Sigmoid colon (tissue), 4 donors: ENCODE data around the gene PTGR3.

Source experiments
- EP300 ChIP-seq, 4 donors: sonication (generic); formaldehyde crosslinking; IDR thresholded peaks; one replicate each; pipeline ENCODE4 v1.6.1; 2017; ENCODE audit warnings: antibody characterized with exemption in 4 of 4
- POLR2A ChIP-seq, 2 donors: fragments of 450-650 bp; IDR thresholded peaks; one replicate each; pipeline ENCODE4 v1.6.1; 2016; ENCODE audit warnings: antibody characterized with exemption in 2 of 2, mild to moderate bottlenecking in 2 of 2, moderate library complexity in 2 of 2
- POLR2AphosphoS5 ChIP-seq, 4 donors: sonication (generic); formaldehyde crosslinking; IDR thresholded peaks; one replicate each; pipeline ENCODE4 v1.6.1; 2017; ENCODE audit warnings: antibody characterized with exemption in 4 of 4
- TF ChIP-seq, protein P1 (sequence below), 4 experiments: fragments of 450-650 bp in 3 of 4; fragments of 200-600 bp in 1 of 4; IDR thresholded peaks; one replicate each; pipeline ENCODE4 v1.5.1; 2016 to 2019; ENCODE audit warnings: antibody characterized with exemption in 4 of 4, mild to moderate bottlenecking in 3 of 4, moderate library complexity in 2 of 4

DNA sequence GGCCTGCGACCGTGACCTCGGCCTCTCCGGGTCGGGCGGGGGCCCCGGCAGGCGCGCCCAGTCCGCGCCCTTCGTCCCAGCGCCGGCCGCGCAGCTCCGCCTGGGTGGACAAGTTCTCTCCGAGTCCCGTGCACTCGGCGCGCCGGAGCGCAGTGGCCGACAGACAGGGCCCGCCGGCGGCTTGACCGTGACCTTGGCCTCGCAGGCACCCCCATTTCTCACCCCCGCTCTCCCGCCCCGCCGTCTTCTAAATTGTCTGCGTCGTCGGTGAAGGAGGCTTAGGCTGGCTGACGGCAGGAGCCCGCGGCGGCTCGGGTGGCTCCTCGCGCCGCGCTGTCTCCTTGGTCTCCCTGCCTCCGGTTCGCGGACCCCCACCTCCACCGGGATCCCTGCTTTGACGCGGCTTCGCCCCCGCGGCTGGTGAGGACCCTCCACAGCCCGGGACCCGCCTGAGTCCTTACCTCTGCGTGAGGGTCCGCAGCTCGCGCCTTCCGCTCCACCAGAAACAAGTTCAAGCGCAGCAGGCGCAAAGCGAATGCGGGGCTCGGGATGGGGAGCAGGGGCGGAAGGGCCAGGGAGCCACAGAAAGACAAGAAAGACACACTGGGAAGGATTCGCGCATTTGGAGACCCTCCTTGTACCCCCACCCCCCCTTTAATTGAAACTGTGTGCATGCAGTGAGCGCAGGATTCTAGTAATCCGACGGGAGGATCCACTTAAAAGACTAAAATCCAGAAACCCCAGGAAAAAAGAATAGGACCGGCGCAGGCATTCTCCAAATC, 4.0 kb downstream of the PTGR3 start:
- no peak for TF ChIP-seq POLR2A (IDR thresholded peaks at IDR 0.05)
- TF ChIP-seq, protein P1, sequence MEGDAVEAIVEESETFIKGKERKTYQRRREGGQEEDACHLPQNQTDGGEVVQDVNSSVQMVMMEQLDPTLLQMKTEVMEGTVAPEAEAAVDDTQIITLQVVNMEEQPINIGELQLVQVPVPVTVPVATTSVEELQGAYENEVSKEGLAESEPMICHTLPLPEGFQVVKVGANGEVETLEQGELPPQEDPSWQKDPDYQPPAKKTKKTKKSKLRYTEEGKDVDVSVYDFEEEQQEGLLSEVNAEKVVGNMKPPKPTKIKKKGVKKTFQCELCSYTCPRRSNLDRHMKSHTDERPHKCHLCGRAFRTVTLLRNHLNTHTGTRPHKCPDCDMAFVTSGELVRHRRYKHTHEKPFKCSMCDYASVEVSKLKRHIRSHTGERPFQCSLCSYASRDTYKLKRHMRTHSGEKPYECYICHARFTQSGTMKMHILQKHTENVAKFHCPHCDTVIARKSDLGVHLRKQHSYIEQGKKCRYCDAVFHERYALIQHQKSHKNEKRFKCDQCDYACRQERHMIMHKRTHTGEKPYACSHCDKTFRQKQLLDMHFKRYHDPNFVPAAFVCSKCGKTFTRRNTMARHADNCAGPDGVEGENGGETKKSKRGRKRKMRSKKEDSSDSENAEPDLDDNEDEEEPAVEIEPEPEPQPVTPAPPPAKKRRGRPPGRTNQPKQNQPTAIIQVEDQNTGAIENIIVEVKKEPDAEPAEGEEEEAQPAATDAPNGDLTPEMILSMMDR (IDR thresholded peaks at IDR 0.05), result no peak
- no peak for TF ChIP-seq EP300 (IDR thresholded peaks at IDR 0.05)
- TF ChIP-seq POLR2AphosphoS5 (IDR thresholded peaks at IDR 0.05), result no peak
